NCI-H1092 treated with DMSO at 0.1 percent for 48 hours (cell line): Measurements from ENCODE around the gene ELMO1.
A peak's percentile ranks its signal among the peaks of the same experiment; 100 is the strongest.

Experiments used
- DNase-seq: peaks from one replicate; lab custom pipeline; 2025; lab: John Stamatoyannopoulos, UW

The ELMO1 gene

DNA sequence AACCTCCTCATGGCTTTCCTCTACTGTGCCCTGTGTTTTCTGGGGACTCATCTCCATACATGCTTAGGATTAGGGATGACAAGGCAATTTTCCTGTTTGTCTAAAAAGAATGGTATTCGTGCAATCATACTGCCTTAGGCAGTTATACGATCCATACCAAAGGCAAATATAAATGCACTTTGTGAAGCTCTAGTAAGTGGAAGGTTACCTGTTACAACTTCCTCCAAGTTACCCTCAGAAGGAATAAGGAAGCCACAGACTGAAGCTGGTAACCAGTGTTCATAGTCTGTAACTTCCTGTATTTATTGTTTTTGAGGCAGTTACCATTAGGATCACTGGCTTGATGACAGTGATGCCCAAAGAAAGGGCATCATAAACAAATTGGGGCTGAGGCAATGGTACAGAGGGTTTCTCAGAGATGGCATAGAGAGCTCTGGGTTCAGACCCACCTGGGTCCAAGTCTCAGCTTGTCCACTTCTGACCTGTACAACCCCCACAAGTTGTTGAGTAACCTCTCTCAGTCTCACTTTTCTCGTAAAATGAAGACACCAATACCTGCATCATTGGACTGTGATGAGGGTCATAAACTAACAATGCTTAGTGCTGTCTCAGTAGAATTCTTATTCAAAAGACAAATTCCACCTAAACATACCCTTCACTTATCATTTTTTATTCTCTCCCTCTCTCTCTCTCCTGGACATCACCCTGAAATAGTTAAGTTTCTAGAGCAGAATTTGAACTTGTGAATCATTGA, 138.2 kb downstream of the ELMO1 start:
- DNase-seq, result no peak

DNA sequence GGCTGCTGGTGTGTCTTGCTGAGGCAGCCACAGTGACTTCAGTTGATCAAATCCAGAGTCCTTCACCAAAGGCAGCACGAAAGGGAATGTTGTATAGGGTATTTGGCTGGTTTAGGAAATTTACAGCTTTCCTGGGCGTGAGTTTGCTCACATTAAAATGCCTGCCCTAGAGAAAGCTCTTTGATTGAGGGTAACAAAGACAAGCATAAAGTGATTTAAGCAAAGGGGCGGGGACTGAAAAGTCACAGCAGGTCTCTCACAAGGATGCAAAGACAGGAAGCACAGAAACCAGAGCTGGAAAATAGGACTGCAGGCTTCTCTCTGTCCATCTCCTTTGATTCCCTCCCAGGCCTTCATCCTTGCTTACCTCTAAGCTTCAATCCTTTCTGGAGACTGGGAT, 139.2 kb downstream of the ELMO1 start:
- DNase-seq, result no peak

DNA sequence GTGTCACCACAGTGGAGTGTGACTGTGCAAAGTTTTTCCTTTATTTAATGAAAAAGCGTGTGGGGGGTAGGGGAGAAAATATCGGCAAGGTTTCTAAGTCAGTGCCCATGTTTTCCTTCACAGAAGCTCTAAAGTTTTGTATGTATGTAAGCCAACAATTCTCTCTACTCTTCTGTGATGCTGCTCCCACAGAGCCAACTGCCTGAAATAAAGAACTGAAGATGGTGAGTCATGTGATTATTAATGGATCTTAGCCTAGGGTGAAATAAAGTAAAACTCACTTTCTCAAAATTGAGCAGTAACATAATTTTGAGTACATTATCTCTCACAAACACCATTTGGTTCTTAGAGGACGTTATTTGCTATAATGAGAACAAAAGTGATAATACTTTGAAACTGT, 143.7 kb downstream of the ELMO1 start:
- DNase-seq, result no peak

DNA sequence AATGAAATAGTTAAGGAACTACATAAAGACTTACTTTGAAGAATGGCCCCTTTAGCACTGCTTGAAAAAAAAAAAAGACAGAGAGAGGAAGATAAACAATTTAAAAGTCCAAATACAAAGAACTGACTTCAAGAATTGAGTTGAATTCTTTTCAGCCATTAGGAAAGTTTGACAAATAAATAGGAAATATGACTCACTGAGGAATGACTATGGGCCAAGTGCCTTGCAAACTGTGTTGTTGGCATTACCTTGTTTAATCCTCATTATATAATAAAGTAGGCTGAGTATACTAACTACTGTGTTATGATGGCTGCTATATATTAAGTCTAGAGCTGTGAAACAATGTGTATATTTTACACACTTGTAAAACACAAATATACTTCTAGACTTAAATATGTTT, 151.1 kb downstream of the ELMO1 start:
- no peak for DNase-seq

DNA sequence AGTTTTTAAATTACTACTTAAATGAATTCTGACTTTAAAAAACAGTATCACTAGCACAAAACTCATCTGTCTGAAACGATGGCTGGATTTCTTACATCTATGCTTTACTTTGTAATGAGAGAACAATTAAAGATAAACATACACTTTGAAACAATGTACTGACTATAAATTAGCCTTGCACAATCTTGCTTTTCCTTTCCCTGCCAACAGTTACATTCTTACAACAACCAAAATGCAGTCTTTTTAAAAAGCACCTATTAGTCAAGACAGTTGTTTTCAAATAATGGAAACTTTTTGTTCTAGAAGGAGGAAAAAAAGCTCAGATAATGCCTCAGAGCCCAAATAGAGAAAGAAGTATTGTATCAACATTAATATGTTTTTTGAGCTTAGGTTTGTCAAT, 153.3 kb downstream of the ELMO1 start:
- DNase-seq, result no peak

DNA sequence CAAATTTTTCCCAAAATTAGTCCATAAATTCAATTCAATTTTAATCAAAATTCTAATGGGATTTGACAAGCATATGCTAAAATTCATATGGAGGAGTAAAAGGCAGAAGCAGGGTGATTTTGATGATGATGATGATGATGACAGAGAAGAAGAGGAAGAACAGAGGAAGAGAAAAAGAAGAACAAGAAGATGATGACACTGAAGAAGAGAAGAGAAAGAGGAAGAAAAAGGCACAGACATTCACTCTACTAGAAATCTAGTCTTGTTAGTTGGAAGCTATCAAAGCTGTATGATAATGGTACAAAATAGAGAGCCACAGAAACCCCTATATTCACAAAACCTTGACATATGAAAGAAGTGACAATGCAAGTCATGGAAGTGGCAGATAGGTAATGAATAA, 157.9 kb downstream of the ELMO1 start:
- DNase-seq, result no peak

DNA sequence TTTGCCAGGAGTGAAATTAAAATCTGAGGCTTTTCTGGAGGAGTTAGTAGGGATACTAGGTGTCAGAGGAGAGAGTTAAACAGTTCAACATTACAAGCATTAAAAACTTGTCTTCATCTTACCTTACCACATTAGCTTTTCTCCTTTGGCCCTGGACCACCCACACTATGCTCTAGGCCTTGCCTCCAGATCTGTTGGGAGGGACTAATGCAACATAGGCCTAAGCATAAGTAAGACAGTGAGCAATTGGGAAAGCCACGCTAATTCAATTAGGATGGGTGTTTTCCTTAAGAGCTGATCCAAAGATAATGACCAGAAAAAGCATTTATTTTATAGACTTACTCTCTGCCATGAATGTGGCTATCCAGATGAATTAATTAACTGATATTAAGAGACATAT, 158.9 kb downstream of the ELMO1 start:
- no peak for DNase-seq

DNA sequence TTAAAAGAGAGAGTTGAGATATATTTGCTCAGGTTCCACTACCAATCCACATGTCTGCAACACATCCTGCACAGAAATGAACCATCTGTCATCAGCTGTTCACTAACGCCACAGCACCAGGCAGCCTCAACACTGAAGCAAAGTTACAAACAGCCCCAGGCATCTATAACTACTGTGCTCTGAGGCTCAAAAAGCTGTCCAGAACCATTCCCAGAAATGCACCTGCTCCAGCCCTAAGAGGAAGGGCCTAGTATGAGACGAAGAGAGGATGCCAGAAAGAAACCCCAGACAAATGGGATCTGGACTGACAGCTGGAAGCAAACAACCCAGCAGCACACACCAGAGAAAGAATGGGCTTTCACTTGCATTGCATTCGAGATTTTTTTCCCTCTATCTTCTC, 159.3 kb downstream of the ELMO1 start:
- DNase-seq, result no peak

DNA sequence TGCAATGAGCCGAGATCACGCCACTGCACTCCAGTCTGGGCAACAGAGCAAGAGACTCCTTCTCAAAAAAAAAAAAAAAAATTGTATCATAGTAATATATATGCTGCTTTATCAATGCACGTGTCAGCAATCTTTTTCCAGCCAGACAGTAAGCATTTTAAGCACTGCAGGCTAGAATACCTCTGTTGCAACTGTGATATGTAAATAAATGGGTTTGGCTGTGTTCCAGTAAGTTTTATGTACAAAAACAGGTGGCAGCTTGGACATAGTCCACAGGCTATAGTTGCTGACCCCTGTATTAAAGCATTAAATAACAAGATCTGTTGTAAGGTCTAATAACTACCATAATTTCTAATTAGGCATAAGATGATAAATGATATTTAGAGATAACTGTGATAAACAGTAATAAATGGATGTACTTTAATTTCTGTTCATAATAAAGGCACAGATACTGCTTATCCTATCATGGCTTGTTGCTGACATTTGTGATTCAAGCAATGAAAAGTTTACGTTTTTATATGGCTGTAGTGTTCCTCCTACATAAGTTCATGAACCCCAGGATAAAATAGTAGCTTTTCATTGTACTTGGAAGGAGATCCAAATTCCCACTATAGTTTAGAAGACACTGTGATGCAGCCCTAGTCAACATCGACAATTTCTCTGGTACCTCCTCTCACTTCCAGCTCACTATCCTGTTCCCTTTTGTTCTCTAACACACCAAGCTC, 161.4 kb downstream of the ELMO1 start:
- peak; percentile 84 for DNase-seq

DNA sequence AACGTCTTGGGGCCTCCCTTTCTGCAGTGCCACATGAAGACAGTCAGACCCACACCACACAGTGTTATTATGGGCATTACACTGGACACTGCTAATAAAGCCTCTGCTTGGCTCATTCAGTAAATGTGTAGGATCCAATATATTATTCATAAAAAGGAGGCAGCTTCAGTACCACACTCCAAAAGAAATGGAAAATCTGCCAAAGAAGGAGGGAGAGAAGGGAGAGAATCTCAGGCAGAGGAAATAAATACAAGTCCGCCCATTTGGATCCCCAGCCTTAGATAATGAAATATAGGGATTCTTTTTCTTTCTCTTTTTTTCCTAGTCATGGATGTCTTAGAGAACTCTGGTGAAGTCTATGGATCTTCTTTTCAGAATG, 162.2 kb downstream of the ELMO1 start:
- DNase-seq, result no peak

DNA sequence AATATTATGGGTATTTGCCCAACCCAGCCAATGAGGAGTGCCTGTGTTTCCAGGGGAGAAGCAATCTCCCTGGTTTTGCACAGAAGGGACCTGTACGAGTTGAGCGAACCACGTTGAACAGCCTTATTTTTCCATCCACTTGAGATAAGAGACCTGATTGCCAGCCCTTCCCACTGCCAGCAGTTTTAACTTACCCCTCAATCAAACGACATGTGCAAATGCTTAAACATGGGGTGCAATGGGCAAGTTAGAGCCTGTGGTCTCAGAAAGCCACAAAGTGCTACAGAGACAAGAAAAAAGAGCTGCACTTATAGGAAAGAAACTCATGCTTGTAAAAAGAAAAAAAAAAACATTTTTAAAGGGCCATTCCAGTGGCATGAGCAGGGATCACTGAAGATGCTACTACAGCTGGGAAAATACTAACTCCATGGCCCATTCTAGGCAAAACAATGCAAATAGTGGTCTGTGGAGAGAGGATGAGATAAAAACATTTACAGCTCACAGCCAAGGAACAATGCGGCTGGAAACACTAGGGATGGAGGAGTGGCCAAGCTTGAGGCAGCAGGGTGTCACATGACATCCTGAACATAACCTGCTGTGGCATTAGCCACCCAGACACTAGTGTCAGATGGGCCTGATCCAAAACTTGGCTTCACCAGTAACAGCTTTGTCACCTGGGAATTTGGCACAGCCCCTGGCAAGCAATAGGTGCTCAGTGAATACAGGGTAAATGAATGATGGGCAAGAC, 162.8 kb downstream of the ELMO1 start:
- no peak for DNase-seq

DNA sequence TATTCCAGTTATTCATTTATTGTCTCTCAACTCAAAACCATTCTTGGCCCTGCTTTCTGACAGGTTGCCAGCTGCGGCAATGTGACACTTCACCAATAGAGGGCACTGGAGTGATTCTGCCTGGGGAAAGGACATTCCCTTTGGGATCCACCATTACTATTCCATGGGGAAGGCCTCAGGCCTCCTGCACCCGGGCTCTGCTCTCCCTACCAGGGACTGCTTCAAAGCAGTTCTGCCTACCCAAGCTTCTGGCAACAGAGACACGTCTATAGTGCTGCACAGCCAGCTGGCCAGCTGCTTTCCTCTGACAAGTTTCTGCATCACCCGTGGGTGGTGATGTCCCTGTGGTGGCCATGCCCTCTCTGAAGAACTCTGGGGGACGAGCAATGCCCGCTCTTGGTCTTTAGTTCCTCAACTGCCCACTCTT, 163.8 kb downstream of the ELMO1 start:
- peak; percentile 24 for DNase-seq

DNA sequence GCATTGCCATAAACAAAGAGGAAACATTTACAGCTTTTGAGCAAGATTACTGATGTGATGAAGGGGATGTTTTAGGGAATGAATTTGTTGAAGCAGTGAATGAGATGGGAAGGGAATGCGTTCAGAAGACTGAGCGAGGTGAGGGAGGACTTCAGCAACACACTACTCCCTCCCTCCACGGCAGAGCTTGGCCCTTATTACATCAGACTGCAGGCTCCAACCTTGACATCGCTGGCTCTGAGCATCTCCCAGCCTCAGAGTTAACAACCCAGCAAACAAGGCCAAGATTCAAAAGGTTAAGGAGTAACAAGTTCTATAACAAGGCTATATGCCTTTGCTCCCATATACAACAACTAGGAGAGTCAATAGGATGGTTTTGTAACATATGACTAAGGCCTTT, 164.4 kb downstream of the ELMO1 start:
- no peak for DNase-seq

DNA sequence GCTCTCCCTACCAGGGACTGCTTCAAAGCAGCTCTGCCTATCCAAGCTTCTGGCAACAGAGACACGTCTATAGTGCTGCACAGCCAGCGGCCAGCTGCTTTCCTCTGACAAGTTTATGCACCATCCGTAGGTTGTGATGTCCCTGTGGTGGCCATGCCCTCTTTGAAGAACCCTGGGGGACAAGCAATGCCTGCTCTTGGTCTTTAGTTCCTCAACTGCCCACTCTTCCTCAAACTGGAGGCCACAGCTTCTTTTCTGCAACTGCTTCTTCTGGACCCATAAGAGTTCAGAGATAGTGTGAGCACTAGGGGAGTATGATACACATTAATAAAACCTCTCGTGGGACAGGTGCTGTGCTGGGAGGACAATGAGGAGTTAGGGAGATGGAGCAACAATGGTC, 164.9 kb downstream of the ELMO1 start:
- DNase-seq, result no peak

DNA sequence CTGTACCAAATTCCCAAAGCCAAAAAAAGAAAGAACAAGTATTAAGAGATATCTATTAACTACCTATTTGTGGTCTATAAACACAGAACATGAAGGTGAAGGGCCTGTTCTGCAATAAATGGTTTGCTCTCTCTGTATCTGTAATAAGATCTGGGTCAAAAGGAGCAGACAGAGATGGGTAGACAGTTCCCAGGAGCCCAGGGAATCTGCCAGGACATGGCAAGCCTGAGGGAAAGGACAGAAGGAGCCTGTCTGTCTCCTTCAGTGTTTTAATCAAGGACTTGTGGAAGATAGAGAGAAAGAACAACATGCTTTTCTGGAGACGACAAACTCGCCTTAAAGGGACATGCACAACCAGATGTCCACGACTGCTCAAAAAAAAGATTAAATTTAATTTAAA, 165.7 kb downstream of the ELMO1 start:
- no peak for DNase-seq

DNA sequence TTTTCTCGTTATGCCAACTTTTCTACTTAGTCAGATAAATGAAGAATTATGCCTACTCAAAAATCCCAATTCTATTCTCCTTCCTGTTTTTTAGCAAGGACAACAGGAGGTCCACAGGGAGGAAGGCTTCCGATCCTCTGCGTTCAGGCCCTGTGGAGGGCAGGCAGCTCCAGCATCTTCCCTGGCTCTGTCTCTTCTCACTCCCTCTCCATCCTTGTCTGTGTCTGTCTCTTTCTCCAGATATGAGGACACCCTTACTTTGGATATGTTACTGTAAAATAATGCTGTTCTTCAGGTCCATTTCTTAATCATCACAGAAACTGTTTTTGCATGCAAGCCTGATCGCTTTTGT, 166.6 kb downstream of the ELMO1 start:
- DNase-seq, result no peak

DNA sequence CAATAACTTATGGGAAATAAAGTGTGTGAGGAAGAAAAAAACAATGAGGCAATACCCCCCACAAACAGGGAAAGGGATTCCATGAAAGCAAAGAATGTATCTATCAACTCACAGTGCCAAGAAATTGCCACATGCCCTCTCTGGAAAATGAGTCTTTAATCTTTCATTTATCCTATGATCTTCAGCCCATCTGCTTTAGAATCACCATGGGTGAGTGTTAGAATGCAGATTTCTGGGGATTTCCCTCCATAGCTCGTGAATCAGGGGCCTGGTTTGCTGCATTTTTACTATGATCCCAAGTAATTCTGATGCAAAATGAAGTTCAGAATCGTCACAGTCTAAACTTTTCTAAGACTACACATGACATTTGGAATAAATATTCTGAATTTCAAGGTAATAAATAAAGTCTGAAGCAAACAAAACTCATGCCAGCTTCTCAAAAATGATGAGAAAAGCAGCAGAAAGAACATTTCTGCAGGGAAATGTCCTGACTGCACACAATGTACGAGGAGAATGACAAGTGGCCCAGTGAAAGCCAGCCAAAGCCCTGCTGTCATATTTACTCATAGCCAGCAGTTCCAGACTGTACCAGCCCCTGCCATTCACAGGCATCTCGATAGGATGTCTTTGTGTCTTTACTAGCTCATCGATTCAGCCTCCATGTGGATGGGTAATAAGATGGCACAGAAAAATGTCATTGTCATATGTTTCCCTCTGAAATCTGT, 167.1 kb downstream of the ELMO1 start:
- DNase-seq, result no peak

DNA sequence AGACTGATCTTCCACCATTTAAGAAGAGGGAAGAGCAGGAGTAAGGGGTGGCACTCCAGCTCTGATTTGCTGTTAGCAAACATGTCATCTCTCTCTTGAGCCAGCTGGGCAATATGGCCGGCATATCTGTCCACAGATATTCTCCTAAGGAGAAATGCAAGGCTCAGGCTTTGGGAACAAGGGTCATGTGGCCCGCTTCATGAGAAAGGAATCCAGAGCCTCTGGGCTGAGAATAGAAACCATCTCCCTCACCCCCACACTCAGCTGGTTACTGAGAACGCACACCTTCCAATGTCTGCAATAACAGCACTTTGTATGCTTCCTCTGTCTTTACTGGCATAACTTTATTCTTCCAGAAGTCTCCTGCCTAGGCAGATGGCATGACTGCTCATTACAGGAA, 171.2 kb downstream of the ELMO1 start:
- no peak for DNase-seq

DNA sequence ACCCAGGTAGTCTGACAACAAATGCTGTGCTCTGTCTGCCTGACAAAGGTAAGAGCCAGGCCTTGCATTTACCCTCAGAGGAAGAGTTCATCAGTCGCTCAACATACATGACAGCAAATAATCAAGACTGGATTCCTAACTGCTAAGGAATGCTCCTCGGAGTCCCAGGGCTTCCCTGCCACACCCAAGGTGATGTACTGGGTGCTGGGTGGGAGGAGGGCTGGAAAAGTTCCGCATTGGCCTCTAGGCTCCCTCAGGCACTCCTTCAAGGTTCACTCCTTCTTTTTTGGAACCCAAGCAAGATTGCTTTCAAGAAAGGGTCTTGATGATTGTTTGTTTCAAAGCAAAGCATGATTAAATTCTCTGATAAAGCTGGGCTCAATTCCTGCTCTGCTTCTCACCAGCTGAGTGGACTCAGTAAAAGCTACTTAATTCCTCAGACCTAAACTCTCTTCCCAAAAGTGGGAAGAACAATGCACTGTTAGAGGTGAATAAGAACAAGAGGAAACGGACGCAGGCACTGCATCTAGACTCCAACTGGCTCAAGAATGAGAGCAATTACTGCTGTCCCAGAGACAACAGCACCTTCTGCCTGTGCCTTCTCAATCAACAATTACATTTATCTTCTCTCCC, 173.5 kb downstream of the ELMO1 start:
- DNase-seq, result no peak

DNA sequence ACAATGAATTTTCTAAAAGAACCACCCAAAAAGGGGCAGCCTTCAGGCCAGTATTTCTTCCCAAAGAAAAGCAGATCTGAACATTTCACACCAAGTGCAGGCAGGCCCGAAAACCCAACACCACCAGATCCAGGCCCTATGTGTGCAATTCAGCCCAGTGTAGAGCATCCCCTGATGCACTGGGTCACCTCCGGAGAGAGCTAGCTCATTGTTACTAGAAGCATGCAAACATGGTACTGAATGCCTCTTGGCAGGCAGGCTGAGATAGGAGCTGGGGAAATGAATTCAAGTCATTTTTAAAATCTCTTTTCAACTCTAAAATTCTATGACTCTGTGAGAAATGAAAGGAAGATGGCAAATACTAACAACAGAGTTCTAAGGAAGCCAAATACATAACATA, 174.8 kb downstream of the ELMO1 start:
- DNase-seq, result no peak

DNA sequence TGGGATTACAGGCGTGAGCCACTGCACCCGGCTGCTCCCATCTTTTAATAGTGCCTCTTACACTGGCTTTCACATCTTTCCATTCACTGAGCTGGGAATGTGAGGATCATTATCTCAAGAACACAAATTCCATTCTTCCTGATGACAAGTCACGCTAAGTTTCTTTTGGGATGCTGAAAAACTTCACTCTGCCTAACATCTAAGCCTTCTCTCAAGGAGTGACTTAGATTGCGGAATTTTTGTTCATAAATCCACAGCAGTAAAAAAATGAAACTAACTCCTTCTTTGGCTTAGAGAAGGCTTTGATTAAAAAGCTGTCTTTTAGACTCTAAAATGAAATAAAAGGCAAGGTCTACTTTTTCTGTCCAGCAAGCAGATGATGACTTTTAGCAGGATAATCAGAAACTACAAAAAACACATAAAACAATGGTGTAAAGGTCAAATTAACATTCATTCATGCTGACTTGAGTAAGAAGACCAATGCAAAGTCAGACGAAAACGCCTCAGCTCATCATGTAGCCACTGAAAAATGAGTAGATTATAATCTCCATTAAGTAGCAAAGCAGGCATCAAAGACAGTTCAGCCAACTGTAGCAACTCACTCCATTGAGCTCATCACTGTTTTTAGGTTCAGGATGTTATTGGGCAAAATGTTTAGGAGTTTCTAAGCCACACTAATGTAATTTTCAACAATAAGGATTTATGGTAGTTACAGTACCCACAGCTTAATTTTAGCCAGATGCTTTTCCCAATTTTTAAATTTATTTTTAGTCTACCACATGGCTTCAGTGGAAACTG, 178.8 kb downstream of the ELMO1 start:
- DNase-seq, result no peak
